ENCODE results near the gene WNT10A. TPM values are rescaled to one million over a fixed set of nuclear protein-coding genes. Genes with fewer than 3 reads are reported as not detected.

Gene WNT10A
- total and polyA plus RNA-seq, 10 of the 15 experiments (the other 5 are each of a cell fraction or from before 2014, with no cell fraction given): 0.61 to 45.0 (median 6.9) TPM

DNA sequence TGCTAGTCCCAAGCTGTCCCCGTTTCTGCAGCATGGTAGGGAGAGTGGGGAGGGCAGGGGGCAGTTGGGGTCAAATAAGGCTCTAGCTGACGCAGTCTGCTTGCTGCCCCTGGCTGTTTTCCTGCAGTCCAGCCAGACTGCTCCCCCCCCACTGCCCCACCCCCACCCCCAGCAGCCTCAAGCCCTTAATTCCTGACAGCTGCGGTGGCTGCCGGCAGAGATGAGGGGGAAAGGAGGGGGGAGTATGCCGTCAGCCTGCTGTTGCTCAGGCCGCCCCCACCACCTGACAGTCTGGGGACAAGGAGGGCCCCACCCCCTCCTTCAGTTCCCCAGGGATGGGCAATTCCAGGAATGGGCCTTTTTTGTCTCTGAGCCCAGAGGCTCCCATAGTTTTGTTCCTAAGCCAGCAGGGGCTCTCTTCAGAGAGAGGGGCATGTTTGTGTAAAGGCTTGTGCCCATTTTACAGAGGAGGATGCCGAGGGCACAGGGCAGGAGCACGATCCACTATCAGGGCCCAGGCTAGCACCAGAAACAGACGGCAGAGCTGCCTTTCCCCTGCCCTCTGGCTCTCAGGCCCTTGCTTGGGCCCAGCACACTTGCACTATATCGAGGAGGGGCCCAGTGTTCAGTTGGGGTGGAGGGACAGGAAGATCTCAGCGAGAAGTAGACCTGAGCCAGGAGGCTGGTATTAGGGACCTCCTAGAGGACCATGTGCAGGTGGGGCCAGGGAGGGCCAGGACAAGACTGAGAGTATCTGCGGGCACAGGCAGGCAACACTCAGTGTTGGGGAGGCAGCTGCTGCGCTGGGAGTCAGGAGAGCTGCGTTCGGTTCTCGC, 1.5 kb upstream of the WNT10A start:
- DNase-seq (ENCODE audit: low read depth, low spot score): no peak

More for the DNA sequence above, 1.5 kb upstream of the WNT10A start:
- WGBS (ENCODE audit: insufficient coverage, insufficient replicate concordance, low lambda C conversion rate, missing lambda C conversion rate): 76% methylated on average over 13 of the region's 16 CpGs
- peaks cover 2 to 4% of the 10 kb centered on the region in 2 experiments; a peak in 3 of 4 replicates for H3K27me3 ChIP-seq (replicated peaks in 1 of 2; ENCODE audit: control insufficient read depth in 2 of 2, insufficient read depth in 2 of 2, low read length in 1 of 2)
- H3K4me3 ChIP-seq: peak overlapping the region; percentile 20; the same call in 1 of the 2 replicates
- peak overlapping the region; percentile 52 for H3K27ac ChIP-seq (ENCODE audit: control insufficient read depth, insufficient read depth)
- SMC1A ChIA-PET (ENCODE audit: uncharacterized antibody, unreplicated experiment): interaction anchor here (1.2 to 15.8 kb wide), 6 partner anchors 7 to 80 kb away, joined by 3 to 780 read pairs (median 20); partner anchors contain the start of gene CDK5R2
- H3K36me3 ChIP-seq (ENCODE audit: control insufficient read depth in 2 of 2, insufficient read depth in 2 of 2, low read length in 1 of 2): peaks cover 0 to 5% of the 10 kb centered on the region in 2 experiments; a peak in 1 of 4 replicates
- POLR2A ChIA-PET: interaction anchor here (0.6 to 10.6 kb wide), 5 partner anchors 7 to 169 kb away, joined by 4 to 360 read pairs (median 7); partner anchors contain the start of gene TTLL4
- H3K9ac ChIP-seq (ENCODE audit: control insufficient read depth, insufficient read depth, low read length): peak overlapping the region; percentile 82
- RAD21 ChIA-PET (ENCODE audit: unreplicated experiment): interaction anchor here (1.0 to 16.0 kb wide), 4 partner anchors 8 to 30 kb away, joined by 3 to 871 read pairs (median 6); no protein-coding TSS in a partner anchor
- H2AFZ ChIP-seq (ENCODE audit: control insufficient read depth, low read depth, low read length): peak overlapping the region; percentile 43; the same call in 1 of the 2 replicates
- no peak for FAIRE-seq
- in situ Hi-C loops (cut with MboI) (no loop called here), intact Hi-C loops (cut with micrococcal nuclease; ENCODE audit: unreplicated experiment) (no loop called here)
- peaks cover 40% of the 10 kb centered on the region for H3K79me2 ChIP-seq (ENCODE audit: control insufficient read depth, insufficient read depth, low read length)
- BruUV-seq (replicated peaks): TSS peak; percentile 68
- peaks cover 46% of the 10 kb centered on the region for H3K4me1 ChIP-seq (ENCODE audit: control insufficient read depth, insufficient read depth, low read length)
- no peaks in the 10 kb centered on the region for H3K9me3 ChIP-seq (replicated peaks; ENCODE audit: control insufficient read depth, insufficient read depth, low read length)
- peak overlapping the region; percentile 84 for H3K4me2 ChIP-seq (ENCODE audit: control insufficient read depth, insufficient read depth)
- TF ChIP-seq BRCA1 (IDR thresholded peaks at IDR 0.05; ENCODE audit: low read depth, low read length) (no peak), TARDBP (IDR thresholded peaks at IDR 0.05; ENCODE audit: borderline replicate concordance) (peak; percentile 34; the same call in 1 of the 2 replicates), SMARCA5 (IDR thresholded peaks at IDR 0.05) (peak; percentile 21; the same call in 1 of the 2 replicates), JUND (IDR thresholded peaks at IDR 0.05; ENCODE audit: low read depth, low read length) (no peak), HDGF (IDR thresholded peaks at IDR 0.05) (peak; percentile 15; the same call in 1 of the 2 replicates)
- TF ChIP-seq, protein P1, sequence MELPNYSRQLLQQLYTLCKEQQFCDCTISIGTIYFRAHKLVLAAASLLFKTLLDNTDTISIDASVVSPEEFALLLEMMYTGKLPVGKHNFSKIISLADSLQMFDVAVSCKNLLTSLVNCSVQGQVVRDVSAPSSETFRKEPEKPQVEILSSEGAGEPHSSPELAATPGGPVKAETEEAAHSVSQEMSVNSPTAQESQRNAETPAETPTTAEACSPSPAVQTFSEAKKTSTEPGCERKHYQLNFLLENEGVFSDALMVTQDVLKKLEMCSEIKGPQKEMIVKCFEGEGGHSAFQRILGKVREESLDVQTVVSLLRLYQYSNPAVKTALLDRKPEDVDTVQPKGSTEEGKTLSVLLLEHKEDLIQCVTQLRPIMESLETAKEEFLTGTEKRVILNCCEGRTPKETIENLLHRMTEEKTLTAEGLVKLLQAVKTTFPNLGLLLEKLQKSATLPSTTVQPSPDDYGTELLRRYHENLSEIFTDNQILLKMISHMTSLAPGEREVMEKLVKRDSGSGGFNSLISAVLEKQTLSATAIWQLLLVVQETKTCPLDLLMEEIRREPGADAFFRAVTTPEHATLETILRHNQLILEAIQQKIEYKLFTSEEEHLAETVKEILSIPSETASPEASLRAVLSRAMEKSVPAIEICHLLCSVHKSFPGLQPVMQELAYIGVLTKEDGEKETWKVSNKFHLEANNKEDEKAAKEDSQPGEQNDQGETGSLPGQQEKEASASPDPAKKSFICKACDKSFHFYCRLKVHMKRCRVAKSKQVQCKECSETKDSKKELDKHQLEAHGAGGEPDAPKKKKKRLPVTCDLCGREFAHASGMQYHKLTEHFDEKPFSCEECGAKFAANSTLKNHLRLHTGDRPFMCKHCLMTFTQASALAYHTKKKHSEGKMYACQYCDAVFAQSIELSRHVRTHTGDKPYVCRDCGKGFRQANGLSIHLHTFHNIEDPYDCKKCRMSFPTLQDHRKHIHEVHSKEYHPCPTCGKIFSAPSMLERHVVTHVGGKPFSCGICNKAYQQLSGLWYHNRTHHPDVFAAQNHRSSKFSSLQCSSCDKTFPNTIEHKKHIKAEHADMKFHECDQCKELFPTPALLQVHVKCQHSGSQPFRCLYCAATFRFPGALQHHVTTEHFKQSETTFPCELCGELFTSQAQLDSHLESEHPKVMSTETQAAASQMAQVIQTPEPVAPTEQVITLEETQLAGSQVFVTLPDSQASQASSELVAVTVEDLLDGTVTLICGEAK (IDR thresholded peaks at IDR 0.05; ENCODE audit: borderline replicate concordance): peak; percentile 41; the same call in 1 of the 2 replicates
- TF ChIP-seq, protein P2, sequence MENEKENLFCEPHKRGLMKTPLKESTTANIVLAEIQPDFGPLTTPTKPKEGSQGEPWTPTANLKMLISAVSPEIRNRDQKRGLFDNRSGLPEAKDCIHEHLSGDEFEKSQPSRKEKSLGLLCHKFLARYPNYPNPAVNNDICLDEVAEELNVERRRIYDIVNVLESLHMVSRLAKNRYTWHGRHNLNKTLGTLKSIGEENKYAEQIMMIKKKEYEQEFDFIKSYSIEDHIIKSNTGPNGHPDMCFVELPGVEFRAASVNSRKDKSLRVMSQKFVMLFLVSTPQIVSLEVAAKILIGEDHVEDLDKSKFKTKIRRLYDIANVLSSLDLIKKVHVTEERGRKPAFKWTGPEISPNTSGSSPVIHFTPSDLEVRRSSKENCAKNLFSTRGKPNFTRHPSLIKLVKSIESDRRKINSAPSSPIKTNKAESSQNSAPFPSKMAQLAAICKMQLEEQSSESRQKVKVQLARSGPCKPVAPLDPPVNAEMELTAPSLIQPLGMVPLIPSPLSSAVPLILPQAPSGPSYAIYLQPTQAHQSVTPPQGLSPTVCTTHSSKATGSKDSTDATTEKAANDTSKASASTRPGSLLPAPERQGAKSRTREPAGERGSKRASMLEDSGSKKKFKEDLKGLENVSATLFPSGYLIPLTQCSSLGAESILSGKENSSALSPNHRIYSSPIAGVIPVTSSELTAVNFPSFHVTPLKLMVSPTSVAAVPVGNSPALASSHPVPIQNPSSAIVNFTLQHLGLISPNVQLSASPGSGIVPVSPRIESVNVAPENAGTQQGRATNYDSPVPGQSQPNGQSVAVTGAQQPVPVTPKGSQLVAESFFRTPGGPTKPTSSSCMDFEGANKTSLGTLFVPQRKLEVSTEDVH (IDR thresholded peaks at IDR 0.05; ENCODE audit: low read depth, partially characterized antibody): no peak
- CTCF ChIA-PET: interaction anchor here (0.6 to 21.9 kb wide), 8 partner anchors 9 to 405 kb away, joined by 3 to 1364 read pairs (median 4); no protein-coding TSS in a partner anchor
- peak; percentile 7 for ATAC-seq
- H4K20me1 ChIP-seq (ENCODE audit: control insufficient read depth, insufficient read depth): no peaks in the 10 kb centered on the region

All from GM12878 (cell line).